Esophagus mucosa (tissue), 1 donor: Measurements from ENCODE around the gene SRGAP2C. TPM values are rescaled to one million over a fixed set of nuclear protein-coding genes. Genes with fewer than 3 reads are reported as not detected.
"Not testable (repeated sequence)": the region's sequence is repeated elsewhere in the genome, so short reads cannot be mapped to it uniquely, and the experiment has no call there.

Source experiments
- ATAC-seq: fragments of 200-7000 bp; cut with Tn5 transposase; one replicate; pipeline ENCODE4 v1.9.1; 2020
- total RNA-seq: library from RNA; stranded (reverse); gene quantifications from one replicate; pipeline ENCODE4 v1.2.4, GENCODE V29; 2023
- donor health status: DM: yes; HTN: yes; CAD: no.

SRGAP2C gene
- total RNA-seq, 1 donor from 2014 or later = 15.9 TPM

DNA sequence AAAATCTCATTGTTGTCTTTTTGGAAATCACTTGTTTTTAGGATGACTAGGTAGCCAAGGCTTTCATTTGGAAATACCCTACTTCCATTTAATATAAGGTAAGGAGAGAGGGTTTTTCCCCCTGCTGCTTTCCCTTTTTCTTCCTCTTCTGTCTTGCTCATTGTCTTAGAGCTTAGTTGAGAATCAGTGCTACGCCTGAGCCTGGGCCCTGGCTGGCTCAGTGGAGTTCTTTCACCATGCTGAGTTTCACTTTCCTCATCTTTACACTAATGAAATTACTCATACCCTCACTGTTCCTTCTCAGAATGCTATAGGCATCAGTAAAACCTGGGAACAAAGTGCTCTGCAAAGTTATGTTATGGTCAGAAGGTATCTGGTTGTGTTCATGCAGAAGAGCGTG, 154.8 kb downstream of the SRGAP2C start:
- peak; percentile 88 for ATAC-seq

GRCh38 chr1:121343311-121343906, 158.6 kb downstream of the SRGAP2C start:
- peak; percentile 85 for ATAC-seq

- ATAC-seq = not testable (repeated sequence)
These were observed 159.6 kb downstream of the SRGAP2C start for GRCh38 chr1:121344355-121344754.

DNA sequence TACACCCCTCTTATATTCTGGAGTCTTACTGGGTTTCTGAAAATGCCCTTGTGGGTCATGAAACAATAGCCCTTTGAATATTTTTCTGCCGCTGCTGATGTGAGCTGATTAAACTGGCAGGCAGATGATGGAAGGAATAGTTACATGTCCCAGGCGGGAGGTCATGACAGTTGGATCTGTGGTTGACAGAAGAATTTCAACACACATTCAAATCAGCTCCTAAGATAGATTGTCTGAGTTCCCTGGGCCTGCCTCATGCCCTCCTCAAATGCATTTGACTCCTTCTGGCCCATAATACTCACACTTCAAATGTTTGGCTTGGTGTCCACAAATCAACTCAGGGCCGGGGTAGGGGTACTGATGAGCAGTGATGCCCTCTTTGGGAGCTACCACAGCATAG, 161.9 kb downstream of the SRGAP2C start:
- not testable (repeated sequence) for ATAC-seq

DNA sequence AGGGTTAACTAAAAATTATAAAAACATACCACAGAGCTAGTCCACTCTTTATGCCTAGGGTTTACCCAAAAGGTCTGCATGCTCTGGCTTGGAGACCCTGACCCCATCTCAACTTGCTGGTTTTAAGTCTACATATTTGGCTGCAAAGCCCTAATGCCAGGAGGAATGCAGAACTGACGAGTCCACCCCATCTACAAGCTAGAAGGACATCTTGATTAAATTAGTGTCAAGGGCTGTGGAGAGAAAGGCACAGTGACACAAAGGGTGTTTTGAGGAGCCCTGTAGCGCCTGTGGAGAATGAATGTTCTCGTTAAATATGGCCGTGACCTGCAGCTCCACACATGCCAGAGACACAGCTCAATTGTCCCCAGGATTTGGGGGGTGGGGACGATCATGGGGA, 162.7 kb downstream of the SRGAP2C start:
- ATAC-seq = not testable (repeated sequence)

GRCh38 chr1:121348115-121348514, 163.3 kb downstream of the SRGAP2C start:
- ATAC-seq = not testable (repeated sequence)

DNA sequence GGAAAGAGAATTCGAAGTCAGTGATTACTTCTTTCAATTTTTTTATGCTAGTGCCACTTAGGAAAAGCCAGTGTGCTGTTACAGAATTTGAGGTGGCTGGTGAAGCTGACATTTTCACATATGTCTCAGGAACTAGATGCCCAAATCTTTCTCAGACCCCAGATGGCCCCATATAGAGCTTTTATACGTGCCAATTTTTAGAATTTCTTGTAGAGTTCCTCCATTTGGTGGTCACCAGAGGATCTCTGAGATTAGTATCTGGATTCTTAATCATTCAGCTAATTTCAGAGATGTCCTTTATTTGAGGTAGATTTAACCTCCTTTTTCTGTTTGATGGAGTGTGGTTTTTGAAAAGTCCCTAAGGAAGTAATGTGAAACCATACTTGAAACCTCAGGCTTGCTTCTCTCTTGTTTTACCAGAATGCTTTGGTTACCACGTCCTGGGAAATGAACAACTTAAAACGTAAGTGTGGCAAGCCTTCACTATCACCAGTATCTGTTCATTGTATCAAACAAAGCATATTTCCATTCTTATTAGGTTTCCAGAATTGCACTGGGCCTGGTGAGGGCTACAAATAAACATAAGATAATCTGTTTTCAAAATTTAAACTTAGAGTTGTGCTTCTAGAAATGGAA, 164.7 kb downstream of the SRGAP2C start:
- ATAC-seq = not testable (repeated sequence)

DNA sequence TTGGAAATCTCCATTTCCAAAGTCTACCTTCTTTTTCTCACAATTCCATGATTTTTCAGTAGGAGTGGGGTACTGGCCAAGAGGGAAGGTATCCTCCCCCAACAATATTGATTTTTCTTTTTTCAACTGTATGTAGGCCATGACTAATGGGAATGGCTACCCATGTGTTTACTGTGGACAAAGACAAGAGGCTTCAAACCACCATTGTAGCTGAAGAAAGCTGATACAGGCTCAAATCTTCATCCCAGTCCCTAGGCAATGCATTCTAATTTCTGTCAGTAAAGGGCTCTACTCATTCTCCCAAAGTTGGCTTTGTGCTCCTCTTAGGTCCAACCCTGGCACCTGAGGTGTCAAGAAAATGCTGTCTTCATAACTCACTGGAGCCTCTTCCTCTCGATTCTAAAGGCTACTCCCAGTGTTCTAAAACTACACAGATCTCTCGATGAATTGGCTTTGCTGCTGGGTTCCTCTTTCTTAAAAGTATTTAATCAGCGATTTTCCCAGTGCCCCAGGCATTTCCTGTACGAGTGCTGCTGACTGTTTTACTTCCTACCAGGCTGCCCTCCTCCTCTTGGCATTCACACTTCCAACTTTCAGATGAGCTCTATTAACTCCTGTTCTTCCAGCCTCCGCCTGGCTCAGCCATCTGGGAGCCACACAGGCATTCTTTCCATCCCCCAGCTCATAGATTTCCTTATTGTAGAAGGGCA, 171.1 kb downstream of the SRGAP2C start:
- ATAC-seq = peak; percentile 20

GRCh38 chr1:121356819-121357218, 172.0 kb downstream of the SRGAP2C start:
- ATAC-seq = not testable (repeated sequence)

- ATAC-seq = not testable (repeated sequence)
These were observed 175.8 kb downstream of the SRGAP2C start for GRCh38 chr1:121360531-121360930.

- ATAC-seq = peak; percentile 26
These were observed 176.9 kb downstream of the SRGAP2C start for GRCh38 chr1:121361451-121362233.

DNA sequence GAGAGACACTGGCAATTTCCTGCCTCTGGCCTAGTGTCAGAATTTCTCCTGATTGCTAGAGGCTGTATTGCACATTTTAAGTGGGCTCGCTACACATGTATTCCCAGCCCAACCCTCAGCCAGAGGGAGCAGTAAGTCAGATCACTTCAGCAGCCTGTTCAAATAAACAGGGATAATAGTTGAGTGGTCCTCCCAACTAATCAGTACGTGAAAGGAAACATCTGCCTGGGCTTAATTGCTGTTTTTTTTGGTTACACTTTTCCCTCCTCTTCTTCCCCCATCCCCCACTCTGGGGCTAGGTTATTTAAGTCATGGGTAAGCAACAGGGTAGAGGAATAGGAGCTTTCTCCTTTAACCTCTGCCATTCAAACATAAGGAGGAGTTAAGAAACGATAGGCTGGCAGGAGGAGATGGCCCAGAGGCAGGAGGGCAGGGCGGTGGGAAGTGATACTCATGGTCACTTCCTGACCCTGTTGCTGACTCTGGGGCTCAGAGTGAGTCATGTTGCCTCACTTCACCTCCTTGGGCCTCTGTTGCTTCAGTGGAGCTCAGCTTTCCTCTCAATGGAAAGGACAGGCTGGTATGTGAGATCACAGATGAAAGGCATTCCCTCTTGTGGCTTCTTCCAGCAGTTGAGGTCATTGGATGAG, 177.6 kb downstream of the SRGAP2C start:
- ATAC-seq = peak; percentile 61

DNA sequence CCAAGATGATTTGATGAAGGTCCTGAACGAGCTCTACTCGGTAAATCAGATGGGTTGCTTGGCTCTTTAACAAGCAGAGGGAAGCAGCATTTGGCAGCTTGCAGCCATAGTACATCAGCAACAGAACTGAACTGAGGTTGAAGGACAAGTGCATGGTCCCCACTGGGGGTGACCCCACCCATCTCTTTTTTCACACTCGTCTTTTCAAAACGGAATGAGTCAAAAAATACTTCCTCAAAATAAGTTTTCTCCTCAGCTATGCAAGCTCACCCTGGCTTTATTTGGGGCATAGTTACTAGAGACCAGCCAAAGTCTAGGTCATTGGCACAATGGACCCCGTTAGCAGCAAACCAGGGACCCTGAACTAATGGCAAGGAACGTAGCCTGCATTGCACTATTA, 180.5 kb downstream of the SRGAP2C start:
- ATAC-seq = not testable (repeated sequence)

GRCh38 chr1:121365723-121366122, 180.9 kb downstream of the SRGAP2C start:
- not testable (repeated sequence) for ATAC-seq

DNA sequence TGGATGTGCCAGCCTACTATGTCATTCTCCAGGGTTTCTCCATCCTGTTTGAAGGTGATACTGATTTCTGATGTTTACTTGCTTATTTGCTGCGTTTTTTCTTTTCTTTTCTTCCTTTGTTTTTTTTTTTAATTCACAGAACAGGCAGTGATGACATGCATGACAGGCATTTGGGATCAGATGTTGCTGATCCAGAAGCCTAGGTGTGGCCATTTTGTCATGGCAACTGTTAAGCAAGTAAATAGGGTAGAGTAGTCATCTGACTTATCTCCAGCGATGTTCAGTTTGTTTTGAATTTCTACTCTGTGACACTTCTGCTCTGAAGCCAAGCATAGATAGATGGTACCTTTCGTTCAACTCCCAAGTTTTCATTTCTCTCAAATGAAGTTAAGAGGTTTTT, 181.4 kb downstream of the SRGAP2C start:
- ATAC-seq = peak; percentile 74

GRCh38 chr1:121368910-121369309, 184.1 kb downstream of the SRGAP2C start:
- not testable (repeated sequence) for ATAC-seq

DNA sequence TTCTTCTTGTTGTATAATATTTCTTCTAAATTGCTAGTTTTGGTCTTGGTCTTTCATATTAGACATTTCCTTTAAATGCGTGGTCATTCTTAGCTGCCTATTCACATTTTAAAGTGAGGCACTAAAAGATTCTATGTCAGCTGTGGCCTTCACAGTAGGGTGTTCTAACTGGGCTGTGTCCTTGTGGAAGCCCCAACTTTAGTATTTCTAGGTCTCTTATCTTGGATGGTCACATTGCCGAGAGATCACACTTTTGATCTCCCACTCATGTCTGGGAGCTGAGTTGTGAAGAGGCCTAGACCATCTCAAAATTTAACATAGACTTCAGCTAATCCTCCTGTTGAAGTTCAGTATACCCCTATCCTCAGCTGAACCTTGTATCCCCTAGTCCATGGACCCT, 185.2 kb downstream of the SRGAP2C start:
- not testable (repeated sequence) for ATAC-seq

- ATAC-seq = peak; percentile 54
These were observed 190.1 kb downstream of the SRGAP2C start for GRCh38 chr1:121374851-121375367.

DNA sequence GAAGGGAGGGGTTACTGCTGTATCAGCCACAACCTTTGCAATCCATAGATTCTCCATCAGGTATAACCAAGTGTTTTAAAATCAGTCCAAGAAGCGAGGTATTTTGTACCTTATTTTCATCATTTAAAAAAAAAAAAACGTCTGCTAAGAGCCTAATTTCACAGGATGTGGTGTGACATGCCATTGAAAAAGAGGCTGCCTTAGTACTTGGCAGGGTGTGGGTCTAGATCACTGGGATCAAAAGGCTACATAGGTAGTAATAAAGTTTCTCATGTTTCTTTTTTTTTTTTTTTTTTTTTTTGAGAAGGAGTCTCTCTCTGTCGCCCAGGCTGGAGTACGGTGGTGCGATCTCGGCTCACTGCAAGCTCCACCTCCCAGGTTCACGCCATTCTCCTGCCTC, 192.2 kb downstream of the SRGAP2C start:
- not testable (repeated sequence) for ATAC-seq

GRCh38 chr1:121378757-121379156, 194.0 kb downstream of the SRGAP2C start:
- not testable (repeated sequence) for ATAC-seq

- ATAC-seq = not testable (repeated sequence)
These were observed 200.0 kb downstream of the SRGAP2C start for GRCh38 chr1:121384754-121385153.

- ATAC-seq = peak; percentile 18
These were observed 200.4 kb downstream of the SRGAP2C start for GRCh38 chr1:121385162-121385561.
